ENCODE measurements around the gene POLE. TPM values are rescaled to one million over a fixed set of nuclear protein-coding genes. Genes with fewer than 3 reads are reported as not detected.

The POLE gene
- total RNA-seq, 3 donors from 2014 or later (not counting 1 experiment from before 2014, with no cell fraction given), result 58.7 to 66.0 (median 65.0) TPM

- WGBS (ENCODE audit: insufficient coverage), result 97% methylated on average over 28 of the region's 28 CpGs
- intact Hi-C loops (cut with micrococcal nuclease), result no loop called here
- H3K4me3 Mint-ChIP-seq, result no peak overlapping the region
- H3K27ac ChIP-seq (ENCODE audit: low read length), result no peak overlapping the region
- no peaks in the 10 kb centered on the region for H3K9me3 ChIP-seq (ENCODE audit: control insufficient read depth, insufficient read depth, low read length)
- H3K4me3 ChIP-seq (ENCODE audit: low read length), result no peak overlapping the region
- peaks cover 34% of the 10 kb centered on the region for H3K36me3 ChIP-seq (ENCODE audit: control insufficient read depth, insufficient read depth, low read length)
- peaks cover 5% of the 10 kb centered on the region for H3K4me1 ChIP-seq (ENCODE audit: control insufficient read depth, insufficient read depth, low read length)
- H3K9me3 Mint-ChIP-seq, result no peaks in the 10 kb centered on the region
- H3K4me1 Mint-ChIP-seq, result peaks cover 14 to 20% of the 10 kb centered on the region in 2 donors
- TF ChIP-seq, protein P1, sequence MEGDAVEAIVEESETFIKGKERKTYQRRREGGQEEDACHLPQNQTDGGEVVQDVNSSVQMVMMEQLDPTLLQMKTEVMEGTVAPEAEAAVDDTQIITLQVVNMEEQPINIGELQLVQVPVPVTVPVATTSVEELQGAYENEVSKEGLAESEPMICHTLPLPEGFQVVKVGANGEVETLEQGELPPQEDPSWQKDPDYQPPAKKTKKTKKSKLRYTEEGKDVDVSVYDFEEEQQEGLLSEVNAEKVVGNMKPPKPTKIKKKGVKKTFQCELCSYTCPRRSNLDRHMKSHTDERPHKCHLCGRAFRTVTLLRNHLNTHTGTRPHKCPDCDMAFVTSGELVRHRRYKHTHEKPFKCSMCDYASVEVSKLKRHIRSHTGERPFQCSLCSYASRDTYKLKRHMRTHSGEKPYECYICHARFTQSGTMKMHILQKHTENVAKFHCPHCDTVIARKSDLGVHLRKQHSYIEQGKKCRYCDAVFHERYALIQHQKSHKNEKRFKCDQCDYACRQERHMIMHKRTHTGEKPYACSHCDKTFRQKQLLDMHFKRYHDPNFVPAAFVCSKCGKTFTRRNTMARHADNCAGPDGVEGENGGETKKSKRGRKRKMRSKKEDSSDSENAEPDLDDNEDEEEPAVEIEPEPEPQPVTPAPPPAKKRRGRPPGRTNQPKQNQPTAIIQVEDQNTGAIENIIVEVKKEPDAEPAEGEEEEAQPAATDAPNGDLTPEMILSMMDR (IDR thresholded peaks at IDR 0.05), result no peak
- DNase-seq (no peak), ATAC-seq (no peak)
- H3K27me3 ChIP-seq (ENCODE audit: control insufficient read depth, insufficient read depth, low read length), result no peaks in the 10 kb centered on the region
- H3K36me3 Mint-ChIP-seq, result no peaks in the 10 kb centered on the region
- no peak overlapping the region for H3K27ac Mint-ChIP-seq
- H3K27me3 Mint-ChIP-seq (ENCODE audit: low read depth in 2 of 2), result no peaks in the 10 kb centered on the region
Measured at GRCh38 chr12:132641811-132642650, 45.1 kb downstream of the POLE start.

DNA sequence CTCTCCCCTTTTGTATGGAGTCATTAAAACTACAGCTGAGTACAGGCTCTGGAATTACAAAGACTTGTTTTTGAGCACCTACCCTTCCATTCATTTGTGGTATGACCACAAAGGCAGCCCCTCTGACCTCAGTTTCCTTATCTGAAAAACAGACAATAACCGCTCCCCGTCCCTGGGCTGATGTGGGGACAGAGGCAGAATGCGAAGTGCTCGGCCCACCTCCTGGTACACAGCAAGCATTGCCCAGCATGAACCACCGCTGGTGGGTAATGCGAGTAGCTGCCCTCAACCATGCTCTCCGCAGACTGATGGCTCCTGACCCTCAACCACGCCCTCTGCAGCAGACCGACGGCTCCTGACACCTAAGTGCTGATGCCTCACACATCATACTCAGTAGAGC is 46.2 kb downstream of the POLE start:
- TF ChIP-seq, protein P1 (IDR thresholded peaks at IDR 0.05), result no peak
- H3K4me3 Mint-ChIP-seq, result peak overlapping the region; percentile 35
- Histone ChIP-seq H3K4me3 (ENCODE audit: low read length) (no peak overlapping the region), H3K4me1 (ENCODE audit: control insufficient read depth, insufficient read depth, low read length) (peaks cover 5% of the 10 kb centered on the region), H3K36me3 (ENCODE audit: control insufficient read depth, insufficient read depth, low read length) (peaks cover 31% of the 10 kb centered on the region), H3K27me3 (ENCODE audit: control insufficient read depth, insufficient read depth, low read length) (no peaks in the 10 kb centered on the region), H3K27ac (ENCODE audit: low read length) (no peak overlapping the region), H3K9me3 (ENCODE audit: control insufficient read depth, insufficient read depth, low read length) (no peaks in the 10 kb centered on the region)
- H3K4me1 Mint-ChIP-seq, result peaks cover 14 to 20% of the 10 kb centered on the region in 2 donors
- ATAC-seq (no peak), DNase-seq (no peak)
- no peaks in the 10 kb centered on the region for H3K27me3 Mint-ChIP-seq (ENCODE audit: low read depth in 2 of 2)
- H3K36me3 Mint-ChIP-seq, result no peaks in the 10 kb centered on the region
- intact Hi-C loops (cut with micrococcal nuclease), result no loop called here
- H3K9me3 Mint-ChIP-seq, result no peaks in the 10 kb centered on the region
- peak overlapping the region; percentile 6 to 18 for H3K27ac Mint-ChIP-seq
- WGBS (ENCODE audit: insufficient coverage), result 61% methylated on average over 10 of the region's 10 CpGs

DNA sequence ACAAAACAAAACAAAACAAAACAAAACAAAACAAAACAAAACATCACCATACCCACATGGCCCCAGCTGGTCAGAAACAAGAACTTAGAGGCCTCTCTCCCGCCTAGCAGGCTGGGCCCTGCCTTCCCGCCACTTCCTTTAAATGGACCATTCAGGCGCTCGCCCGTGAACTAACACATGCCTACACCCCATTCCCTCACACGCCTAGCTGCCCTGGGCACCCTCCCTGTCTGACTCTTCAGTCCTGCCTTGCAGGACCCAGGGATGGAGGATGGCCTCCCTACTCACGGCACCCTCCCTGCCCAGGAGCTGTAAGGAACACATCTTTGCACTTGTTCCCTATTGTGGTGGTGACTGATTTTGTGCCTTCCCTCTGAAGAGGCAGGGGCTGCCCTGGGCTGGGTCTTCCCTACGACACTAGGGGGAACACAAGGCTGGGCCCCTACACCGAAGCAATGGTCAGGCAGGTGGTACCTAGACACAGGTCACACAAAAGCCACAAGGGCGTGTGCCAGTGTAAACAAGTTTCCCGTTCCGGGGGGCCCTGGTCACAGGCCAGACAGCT is 47.1 kb downstream of the POLE start:
- no peaks in the 10 kb centered on the region for H3K36me3 Mint-ChIP-seq
- no peak for DNase-seq
- peaks cover 31% of the 10 kb centered on the region for H3K36me3 ChIP-seq (ENCODE audit: control insufficient read depth, insufficient read depth, low read length)
- no peak overlapping the region for H3K27ac ChIP-seq (ENCODE audit: low read length)
- peak overlapping the region in 1 of 2 donors; percentile 39 for H3K27ac Mint-ChIP-seq
- no peaks in the 10 kb centered on the region for H3K9me3 Mint-ChIP-seq
- intact Hi-C loops (cut with micrococcal nuclease), result no loop called here
- H3K4me1 Mint-ChIP-seq, result peaks cover 14 to 20% of the 10 kb centered on the region in 2 donors
- H3K4me3 Mint-ChIP-seq, result no peak overlapping the region
- H3K4me3 ChIP-seq (ENCODE audit: low read length), result no peak overlapping the region
- H3K27me3 ChIP-seq (ENCODE audit: control insufficient read depth, insufficient read depth, low read length), result no peaks in the 10 kb centered on the region
- TF ChIP-seq, protein P1 (IDR thresholded peaks at IDR 0.05), result no peak
- H3K9me3 ChIP-seq (ENCODE audit: control insufficient read depth, insufficient read depth, low read length), result no peaks in the 10 kb centered on the region
- ATAC-seq, result no peak
- no peaks in the 10 kb centered on the region for H3K27me3 Mint-ChIP-seq (ENCODE audit: low read depth in 2 of 2)
- WGBS (ENCODE audit: insufficient coverage), result 91% methylated on average over 12 of the region's 12 CpGs
- peaks cover 5% of the 10 kb centered on the region for H3K4me1 ChIP-seq (ENCODE audit: control insufficient read depth, insufficient read depth, low read length)
